Keratinocyte (primary cell): ENCODE measurements around the gene FSD2.

Experiments used
- CTCF ChIP-seq, 3 experiments: IDR thresholded peaks in 1 of 3; conservative IDR thresholded peaks in 1 of 3; optimal IDR thresholded peaks in 1 of 3; 2 replicates in 2 of 3; 3 replicates in 1 of 3; pipeline versions ENCODE3 to v1.5.1; 2011; ENCODE audit warnings: low read length in 3 of 3, mild to moderate bottlenecking in 3 of 3, moderate library complexity in 2 of 3, control low read depth in 1 of 3, inconsistent platforms in 1 of 3; ENCODE audit not compliant: insufficient read depth in 2 of 3; ENCODE audit errors: extremely low read depth in 1 of 3
- EZH2 ChIP-seq: IDR thresholded peaks from one replicate; pipeline ENCODE4 v1.6.1; 2012; ENCODE audit warnings: inconsistent platforms, mild to moderate bottlenecking, low read length, moderate library complexity

GRCh38 chr15:82768414-82769054 is 37.3 kb downstream of the FSD2 start:
- TF ChIP-seq CTCF (optimal IDR thresholded peaks at IDR 0.05 in 1 of 3, IDR thresholded peaks at IDR 0.05 in 1 of 3, conservative IDR thresholded peaks at IDR 0.05 in 1 of 3; ENCODE audit: extremely low read depth in 1 of 3, insufficient read depth in 2 of 3, low read length in 3 of 3): no peak
- no peak for TF ChIP-seq EZH2
